GM23248 (cell line): ENCODE measurements around the gene GDF10. TPM values are rescaled to one million over a fixed set of nuclear protein-coding genes. Genes with fewer than 3 reads are reported as not detected.

ENCODE experiments used
- DNase-seq: peaks from one replicate; pipeline ENCODE4 v3.0.0-alpha.2; 2015
- H2AFZ ChIP-seq: fragments of 200-600 bp; sonication (generic); 2 replicates; pipeline ENCODE4 v1.6.1; 2016; ENCODE audit warnings: antibody characterized with exemption
- H3F3A ChIP-seq: fragments of 200-600 bp; sonication (generic); 2 replicates; pipeline ENCODE4 v1.6.1; 2016; ENCODE audit warnings: mild to moderate bottlenecking, antibody characterized with exemption, mixed run types; ENCODE audit not compliant: insufficient read depth
- H3K27ac ChIP-seq: fragments of 200-600 bp; sonication (generic); 2 replicates; pipeline ENCODE4 v1.5.1; 2016; ENCODE audit warnings: mild to moderate bottlenecking
- H3K27me3 ChIP-seq: fragments of 200-600 bp; sonication (generic); replicated peaks from 2 replicates; pipeline ENCODE4 v1.6.1; 2016; ENCODE audit warnings: mild to moderate bottlenecking; ENCODE audit not compliant: insufficient read depth
- H3K36me3 ChIP-seq: fragments of 200-600 bp; sonication (generic); 2 replicates; pipeline ENCODE4 v1.6.1; 2016; ENCODE audit warnings: low read depth, mild to moderate bottlenecking
- H3K4me1 ChIP-seq: fragments of 200-600 bp; sonication (generic); 2 replicates; pipeline ENCODE4 v1.6.1; 2016; ENCODE audit warnings: mild to moderate bottlenecking; ENCODE audit not compliant: insufficient read depth
- H3K4me2 ChIP-seq: fragments of 200-600 bp; sonication (generic); one replicate; pipeline ENCODE4 v1.6.1; 2016; ENCODE audit warnings: mild to moderate bottlenecking; ENCODE audit not compliant: unreplicated experiment
- H3K4me3 ChIP-seq: fragments of 200-600 bp; sonication (generic); 2 replicates; pipeline ENCODE4 v1.5.1; 2016; ENCODE audit warnings: mild to moderate bottlenecking
- H3K79me2 ChIP-seq: fragments of 200-600 bp; sonication (generic); 2 replicates; pipeline ENCODE4 v1.6.1; 2016; ENCODE audit warnings: mild to moderate bottlenecking; ENCODE audit not compliant: insufficient read depth
- H3K9ac ChIP-seq: fragments of 200-600 bp; sonication (generic); 2 replicates; pipeline ENCODE4 v1.6.1; 2016; ENCODE audit warnings: mild to moderate bottlenecking
- H3K9me2 ChIP-seq: fragments of 200-600 bp; sonication (generic); 2 replicates; pipeline ENCODE4 v1.6.1; 2016; ENCODE audit warnings: mixed run types, mild to moderate bottlenecking, moderate library complexity; ENCODE audit not compliant: insufficient read depth
- H3K9me3 ChIP-seq: fragments of 200-600 bp; sonication (generic); one replicate; pipeline ENCODE4 v1.6.1; 2017; ENCODE audit warnings: low read depth
- H4K20me1 ChIP-seq: fragments of 200-600 bp; sonication (generic); 2 replicates; pipeline ENCODE4 v1.6.0; 2016; ENCODE audit not compliant: insufficient read depth
- EZH2 ChIP-seq: fragments of 200-600 bp; sonication (generic); IDR thresholded peaks from 2 replicates; pipeline ENCODE4 v1.6.1; 2018; ENCODE audit warnings: antibody characterized with exemption, mild to moderate bottlenecking; ENCODE audit not compliant: insufficient read depth, poor library complexity, severe bottlenecking
- EZH2phosphoT487 ChIP-seq: fragments of 200-600 bp; sonication (generic); IDR thresholded peaks from 2 replicates; pipeline ENCODE4 v1.6.1; 2018; ENCODE audit warnings: antibody characterized with exemption, moderate library complexity, mild to moderate bottlenecking, low read depth; ENCODE audit not compliant: insufficient read depth
- WGBS, 2 experiments: methylation state at CpG; one replicate each; pipeline ENCODE4 v1.1.6; 2015 to 2017; ENCODE audit warnings: low lambda C conversion rate in 2 of 2, low coverage in 1 of 2; ENCODE audit errors: missing lambda C conversion rate in 2 of 2; 5-methylcytosine and 5-hydroxymethylcytosine counted together
- in situ Hi-C: fragments of 300-500 bp; cut with MboI; formaldehyde crosslinking; loops from 2 replicates; pipeline ENCODE4 v1.15.0; 2020
- polyA plus RNA-seq: library from polyadenylated mRNA; unstranded; fragments of >200 nt; fragmentation: Nextera tagmentation; extraction: Ambion mirVana; gene quantifications from 2 replicates; pipeline ENCODE4 v1.2.1, GENCODE V29; 2016
- total RNA-seq: library from RNA; depleted of rRNA; stranded (reverse); fragments of >200 nt; shearing (Covaris generic); gene quantifications from 2 replicates; pipeline ENCODE4 v1.2.3, GENCODE V29; 2014

Gene GDF10
- total and polyA plus RNA-seq, 2 experiments from 2014 or later = 0.08 to 0.22 TPM

DNA sequence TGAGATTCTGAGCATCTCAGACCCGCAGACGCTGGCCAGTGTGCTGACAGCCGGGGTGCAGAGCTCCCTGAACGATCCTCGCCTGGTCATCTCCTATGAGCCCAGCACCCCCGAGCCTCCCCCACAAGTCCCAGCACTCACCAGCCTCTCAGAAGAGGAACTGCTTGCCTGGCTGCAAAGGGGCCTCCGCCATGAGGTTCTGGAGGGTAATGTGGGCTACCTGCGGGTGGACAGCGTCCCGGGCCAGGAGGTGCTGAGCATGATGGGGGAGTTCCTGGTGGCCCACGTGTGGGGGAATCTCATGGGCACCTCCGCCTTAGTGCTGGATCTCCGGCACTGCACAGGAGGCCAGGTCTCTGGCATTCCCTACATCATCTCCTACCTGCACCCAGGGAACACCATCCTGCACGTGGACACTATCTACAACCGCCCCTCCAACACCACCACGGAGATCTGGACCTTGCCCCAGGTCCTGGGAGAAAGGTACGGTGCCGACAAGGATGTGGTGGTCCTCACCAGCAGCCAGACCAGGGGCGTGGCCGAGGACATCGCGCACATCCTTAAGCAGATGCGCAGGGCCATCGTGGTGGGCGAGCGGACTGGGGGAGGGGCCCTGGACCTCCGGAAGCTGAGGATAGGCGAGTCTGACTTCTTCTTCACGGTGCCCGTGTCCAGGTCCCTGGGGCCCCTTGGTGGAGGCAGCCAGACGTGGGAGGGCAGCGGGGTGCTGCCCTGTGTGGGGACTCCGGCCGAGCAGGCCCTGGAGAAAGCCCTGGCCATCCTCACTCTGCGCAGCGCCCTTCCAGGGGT is 48.9 kb downstream of the GDF10 start:
- Histone ChIP-seq H4K20me1 (no peaks in the 10 kb centered on the region), H3K9me2 (no peaks in the 10 kb centered on the region), H3K9ac (no peak overlapping the region), H3K27me3 (peaks cover 27% of the 10 kb centered on the region), H3K4me1 (no peaks in the 10 kb centered on the region), H3K79me2 (no peaks in the 10 kb centered on the region), H3K9me3 (no peaks in the 10 kb centered on the region), H3K27ac (no peak overlapping the region), H3K4me3 (no peak overlapping the region), H3F3A (no peaks in the 10 kb centered on the region), H3K36me3 (no peaks in the 10 kb centered on the region), H3K4me2 (no peak overlapping the region), H2AFZ (no peak overlapping the region)
- no peak for DNase-seq
- in situ Hi-C loops = no loop called here
- 73 to 77% methylated on average over 35 to 36 of the region's 36 CpGs for WGBS, 2 experiments
- TF ChIP-seq EZH2 (no peak), EZH2phosphoT487 (no peak)

DNA sequence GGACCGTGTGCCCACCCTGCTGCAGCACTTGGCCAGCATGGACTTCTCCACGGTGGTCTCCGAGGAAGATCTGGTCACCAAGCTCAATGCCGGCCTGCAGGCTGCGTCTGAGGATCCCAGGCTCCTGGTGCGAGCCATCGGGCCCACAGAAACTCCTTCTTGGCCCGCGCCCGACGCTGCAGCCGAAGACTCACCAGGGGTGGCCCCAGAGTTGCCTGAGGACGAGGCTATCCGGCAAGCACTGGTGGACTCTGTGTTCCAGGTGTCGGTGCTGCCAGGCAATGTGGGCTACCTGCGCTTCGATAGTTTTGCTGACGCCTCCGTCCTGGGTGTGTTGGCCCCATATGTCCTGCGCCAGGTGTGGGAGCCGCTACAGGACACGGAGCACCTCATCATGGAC is 49.5 kb downstream of the GDF10 start:
- H2AFZ ChIP-seq = no peak overlapping the region
- no peaks in the 10 kb centered on the region for H3K9me2 ChIP-seq
- 87 to 89% methylated on average over 19 of the region's 22 CpGs for WGBS, 2 experiments
- H3K4me1 ChIP-seq = no peaks in the 10 kb centered on the region
- TF ChIP-seq EZH2 (no peak), EZH2phosphoT487 (no peak)
- no peaks in the 10 kb centered on the region for H4K20me1 ChIP-seq
- H3K27ac ChIP-seq = no peak overlapping the region
- H3K36me3 ChIP-seq = no peaks in the 10 kb centered on the region
- H3K4me2 ChIP-seq = no peak overlapping the region
- no peaks in the 10 kb centered on the region for H3K79me2 ChIP-seq
- H3F3A ChIP-seq = no peaks in the 10 kb centered on the region
- H3K9me3 ChIP-seq = no peaks in the 10 kb centered on the region
- no peak overlapping the region for H3K9ac ChIP-seq
- peaks cover 21% of the 10 kb centered on the region for H3K27me3 ChIP-seq
- in situ Hi-C loops = no loop called here
- DNase-seq = no peak
- H3K4me3 ChIP-seq = no peak overlapping the region

DNA sequence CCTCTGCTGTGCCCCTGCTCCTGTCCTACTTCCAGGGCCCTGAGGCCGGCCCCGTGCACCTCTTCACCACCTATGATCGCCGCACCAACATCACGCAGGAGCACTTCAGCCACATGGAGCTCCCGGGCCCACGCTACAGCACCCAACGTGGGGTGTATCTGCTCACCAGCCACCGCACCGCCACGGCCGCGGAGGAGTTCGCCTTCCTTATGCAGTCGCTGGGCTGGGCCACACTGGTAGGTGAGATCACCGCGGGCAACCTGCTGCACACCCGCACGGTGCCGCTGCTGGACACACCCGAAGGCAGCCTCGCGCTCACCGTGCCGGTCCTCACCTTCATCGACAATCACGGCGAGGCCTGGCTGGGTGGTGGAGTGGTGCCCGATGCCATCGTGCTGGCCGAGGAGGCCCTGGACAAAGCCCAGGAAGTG is 50.0 kb downstream of the GDF10 start:
- Histone ChIP-seq H3K27ac (no peak overlapping the region), H3K27me3 (peaks cover 16% of the 10 kb centered on the region), H3K4me3 (no peak overlapping the region), H2AFZ (no peak overlapping the region), H3K4me2 (no peak overlapping the region), H4K20me1 (no peaks in the 10 kb centered on the region), H3F3A (no peaks in the 10 kb centered on the region), H3K9ac (no peak overlapping the region), H3K9me3 (no peaks in the 10 kb centered on the region), H3K4me1 (no peaks in the 10 kb centered on the region), H3K79me2 (no peaks in the 10 kb centered on the region), H3K36me3 (no peaks in the 10 kb centered on the region), H3K9me2 (no peaks in the 10 kb centered on the region)
- 89 to 91% methylated on average over 27 to 31 of the region's 31 CpGs for WGBS, 2 experiments
- no peak for TF ChIP-seq EZH2
- no peak for TF ChIP-seq EZH2phosphoT487
- in situ Hi-C loops = no loop called here
- DNase-seq = no peak

DNA sequence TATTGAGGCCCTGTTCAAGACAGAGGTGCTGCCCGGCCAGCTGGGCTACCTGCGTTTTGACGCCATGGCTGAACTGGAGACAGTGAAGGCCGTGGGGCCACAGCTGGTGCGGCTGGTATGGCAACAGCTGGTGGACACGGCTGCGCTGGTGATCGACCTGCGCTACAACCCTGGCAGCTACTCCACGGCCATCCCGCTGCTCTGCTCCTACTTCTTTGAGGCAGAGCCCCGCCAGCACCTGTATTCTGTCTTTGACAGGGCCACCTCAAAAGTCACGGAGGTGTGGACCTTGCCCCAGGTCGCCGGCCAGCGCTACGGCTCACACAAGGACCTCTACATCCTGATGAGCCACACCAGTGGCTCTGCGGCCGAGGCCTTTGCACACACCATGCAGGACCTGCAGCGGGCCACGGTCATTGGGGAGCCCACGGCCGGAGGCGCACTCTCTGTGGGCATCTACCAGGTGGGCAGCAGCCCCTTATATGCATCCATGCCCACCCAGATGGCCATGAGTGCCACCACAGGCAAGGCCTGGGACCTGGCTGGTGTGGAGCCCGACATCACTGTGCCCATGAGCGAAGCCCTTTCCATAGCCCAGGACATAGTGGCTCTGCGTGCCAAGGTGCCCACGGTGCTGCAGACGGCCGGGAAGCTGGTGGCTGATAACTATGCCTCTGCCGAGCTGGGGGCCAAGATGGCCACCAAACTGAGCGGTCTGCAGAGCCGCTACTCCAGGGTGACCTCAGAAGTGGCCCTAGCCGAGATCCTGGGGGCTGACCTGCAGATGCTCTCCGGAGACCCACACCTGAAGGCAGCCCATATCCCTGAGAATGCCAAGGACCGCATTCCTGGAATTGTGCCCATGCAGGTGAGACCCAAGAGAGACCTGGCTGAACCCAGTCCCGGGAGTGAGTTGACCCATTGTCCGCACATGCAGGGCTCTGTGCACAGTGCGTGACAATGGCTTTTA is 51.0 kb downstream of the GDF10 start:
- Histone ChIP-seq H3K79me2 (no peaks in the 10 kb centered on the region), H3K27ac (no peak overlapping the region), H3K9me3 (no peaks in the 10 kb centered on the region), H3K9ac (no peak overlapping the region), H3K9me2 (no peaks in the 10 kb centered on the region), H2AFZ (no peak overlapping the region), H3K4me3 (no peak overlapping the region), H3K4me2 (no peak overlapping the region), H4K20me1 (no peaks in the 10 kb centered on the region), H3K36me3 (no peaks in the 10 kb centered on the region), H3K4me1 (no peaks in the 10 kb centered on the region), H3K27me3 (peaks cover 11% of the 10 kb centered on the region), H3F3A (no peaks in the 10 kb centered on the region)
- in situ Hi-C loops = no loop called here
- 77 to 80% methylated on average over 37 to 39 of the region's 39 CpGs for WGBS, 2 experiments
- DNase-seq = no peak
- no peak for TF ChIP-seq EZH2
- no peak for TF ChIP-seq EZH2phosphoT487
